Uterus (tissue), 2 donors: ENCODE results near the gene CFAP300.

Experiments used
- CTCF ChIP-seq, 4 experiments: fragments of 200-600 bp in 2 of 4; fragments of 450-650 bp in 2 of 4; sonication (generic) in 2 of 4; IDR thresholded peaks; one replicate each; pipeline ENCODE4 v1.5.1; 2016 to 2019; ENCODE audit warnings: antibody characterized with exemption in 4 of 4, mild to moderate bottlenecking in 2 of 4, moderate library complexity in 1 of 4
- POLR2A ChIP-seq, 2 donors: fragments of 450-650 bp; IDR thresholded peaks; one replicate each; pipeline ENCODE4 v1.6.1; 2016; ENCODE audit warnings: antibody characterized with exemption in 2 of 2, mild to moderate bottlenecking in 1 of 2, moderate library complexity in 1 of 2

DNA sequence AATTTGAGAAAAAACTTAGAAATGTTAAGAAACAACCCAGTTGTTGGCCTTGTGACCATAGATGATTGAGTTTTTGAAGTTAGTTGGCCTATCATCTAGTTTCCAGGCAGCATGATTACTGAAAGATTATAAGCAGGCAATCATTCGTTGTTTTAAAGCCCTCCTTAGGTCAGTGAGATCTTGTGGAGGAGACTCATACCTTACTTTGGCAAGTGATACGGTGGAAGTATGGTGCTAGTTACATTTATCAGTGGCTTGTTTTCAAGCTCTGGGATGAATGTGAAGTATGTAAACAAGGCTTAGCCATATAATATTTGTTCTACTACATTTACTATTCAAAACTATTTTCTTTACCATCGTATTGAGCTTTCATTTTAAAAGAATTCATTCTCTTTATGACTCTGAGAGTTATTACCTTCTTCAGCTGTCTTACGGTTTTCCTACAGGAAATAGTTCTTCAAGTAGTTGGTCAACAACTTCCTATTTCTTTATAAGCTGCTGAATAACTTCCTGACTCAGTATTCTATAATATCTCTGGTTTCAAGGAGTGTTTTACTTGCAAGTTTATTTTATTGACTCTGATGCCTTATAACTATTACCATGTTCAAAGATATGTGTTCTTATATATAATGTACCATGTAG lies 70.4 kb downstream of the CFAP300 start:
- TF ChIP-seq CTCF (IDR thresholded peaks at IDR 0.05) (no peak), POLR2A (IDR thresholded peaks at IDR 0.05) (no peak)
